Gastrocnemius medialis (tissue), 4 donors: ENCODE measurements around the gene RNU6-1. TPM values are rescaled to one million over a fixed set of nuclear protein-coding genes. Genes with fewer than 3 reads are reported as not detected.

Experiments used
- ATAC-seq, 2 donors: fragments of 150-250 bp; one replicate each; pipeline ENCODE4 v1.9.1; 2016
- DNase-seq, 2 donors: peaks; one replicate each; pipeline ENCODE4 v3.0.0-alpha.2; 2019
- H3K27ac ChIP-seq, 4 donors: fragments of 200-600 bp; sonication (generic); 1 replicate in 1 of 4; 2 replicates in 3 of 4; pipeline ENCODE4 v1.5.1; 2016 to 2018; ENCODE audit warnings: mild to moderate bottlenecking in 2 of 4, moderate library complexity in 1 of 4
- H3K27me3 ChIP-seq, 3 donors: fragments of 200-600 bp; sonication (generic) in 2 of 3; 1 replicate in 1 of 3; 2 replicates in 2 of 3; pipeline versions ENCODE4 v1.5.1 to v1.6.0; 2016 to 2019; ENCODE audit warnings: mild to moderate bottlenecking in 1 of 3, moderate library complexity in 1 of 3
- H3K36me3 ChIP-seq, 2 donors: fragments of 200-600 bp; sonication (generic) in 1 of 2; one replicate each; pipeline ENCODE4 v1.5.1; 2017 to 2018
- H3K4me1 ChIP-seq, 2 donors: fragments of 200-600 bp; sonication (generic) in 1 of 2; one replicate each; pipeline ENCODE4 v1.5.1; 2016 to 2017; ENCODE audit warnings: mild to moderate bottlenecking in 2 of 2
- H3K4me3 ChIP-seq, 4 donors: fragments of 200-600 bp; sonication (generic) in 3 of 4; 1 replicate in 1 of 4; 2 replicates in 3 of 4; pipeline ENCODE4 v1.5.1; 2016 to 2019; ENCODE audit warnings: mild to moderate bottlenecking in 2 of 4
- H3K9me3 ChIP-seq, 3 donors: fragments of 200-600 bp; sonication (generic) in 2 of 3; 1 replicate in 1 of 3; 2 replicates in 2 of 3; pipeline ENCODE4 v1.5.1; 2016 to 2019
- POLR2A ChIP-seq, 2 donors: fragments of 450-650 bp; IDR thresholded peaks; one replicate each; pipeline ENCODE4 v1.6.1; 2017; ENCODE audit warnings: antibody characterized with exemption in 2 of 2, mild to moderate bottlenecking in 2 of 2, moderate library complexity in 2 of 2
- in situ Hi-C, 4 donors: fragments of 200-750 bp; cut with MboI; loops; one replicate each; pipeline versions ENCODE4 v1.15.0 to v1.8.0; 2017; ENCODE audit warnings: low sequenced_read_pairs in 4 of 4
- intact Hi-C: fragments of 100-400 bp; cut with DNase I; formaldehyde crosslinking; loops from one replicate; pipeline ENCODE4 v1.15.1; 2023; ENCODE audit warnings: low total_unique reads
- total RNA-seq, 4 donors: library from RNA; depleted of rRNA; stranded (reverse); fragments of >200 nt; gene quantifications; one replicate each; pipeline versions ENCODE4 v1.1.0 to v1.2.3, GENCODE V29; 2016
- TF ChIP-seq, protein P1 (sequence below), 5 experiments: fragments of 450-650 bp in 3 of 5; fragments of 200-600 bp in 2 of 5; sonication (generic) in 2 of 5; IDR thresholded peaks in 4 of 5; conservative IDR thresholded peaks in 1 of 5; 1 replicate in 4 of 5; 2 replicates in 1 of 5; pipeline ENCODE4 v1.5.1; 2016 to 2019; ENCODE audit warnings: antibody characterized with exemption in 5 of 5, mild to moderate bottlenecking in 3 of 5, moderate library complexity in 3 of 5

Gene RNU6-1
- total RNA-seq, 4 donors from 2014 or later, result not detected

DNA sequence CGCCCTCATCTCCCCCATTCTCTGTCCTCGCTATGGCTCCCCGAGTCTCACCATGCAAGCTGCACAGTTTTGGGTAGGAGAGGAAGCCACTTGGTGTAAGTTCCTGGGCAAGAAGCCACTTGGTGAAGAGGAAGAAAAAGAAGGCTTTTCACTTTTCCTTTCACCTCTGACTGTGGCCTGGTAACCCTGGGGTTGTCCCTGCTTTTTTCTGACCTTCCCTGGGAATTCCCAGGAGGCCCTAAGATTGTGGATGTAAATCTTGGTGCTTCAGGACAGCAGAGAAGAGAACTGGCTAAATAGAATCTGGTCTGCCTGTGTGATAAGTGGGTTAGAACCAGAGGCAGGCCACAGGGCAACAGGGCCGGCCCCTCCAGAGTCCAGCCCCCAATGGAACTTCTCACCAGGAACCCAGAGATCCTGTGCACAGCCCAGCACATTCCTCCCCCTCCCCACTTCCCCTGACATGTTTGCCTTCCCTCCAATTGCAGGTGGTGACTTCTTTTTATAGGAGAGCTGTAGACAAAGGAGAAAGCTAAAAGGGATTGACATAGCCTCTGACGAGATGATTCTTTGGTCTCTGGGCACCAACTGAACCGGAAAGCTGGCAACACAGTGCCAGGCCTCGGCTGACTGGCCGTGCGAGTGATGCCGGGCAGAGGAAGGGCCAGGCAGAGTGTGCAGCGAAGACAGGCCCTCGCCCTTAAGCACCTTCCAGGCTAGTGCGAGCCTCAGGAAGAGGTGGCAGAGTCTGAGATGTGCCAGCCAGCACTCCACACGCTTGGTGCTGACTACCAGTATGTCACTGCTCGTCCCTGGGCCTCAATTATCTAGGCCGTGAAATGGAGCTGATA, 34.0 kb downstream of the RNU6-1 start:
- intact Hi-C loops (no loop called here), in situ Hi-C loops (no loop called here)
- H3K36me3 ChIP-seq, result no peaks in the 10 kb centered on the region

GRCh38 chr15:67805008-67805665, 34.7 kb downstream of the RNU6-1 start:
- H3K4me3 ChIP-seq, result no peak overlapping the region
- no peak for ATAC-seq
- H3K4me1 ChIP-seq, result no peaks in the 10 kb centered on the region
- TF ChIP-seq, protein P1, sequence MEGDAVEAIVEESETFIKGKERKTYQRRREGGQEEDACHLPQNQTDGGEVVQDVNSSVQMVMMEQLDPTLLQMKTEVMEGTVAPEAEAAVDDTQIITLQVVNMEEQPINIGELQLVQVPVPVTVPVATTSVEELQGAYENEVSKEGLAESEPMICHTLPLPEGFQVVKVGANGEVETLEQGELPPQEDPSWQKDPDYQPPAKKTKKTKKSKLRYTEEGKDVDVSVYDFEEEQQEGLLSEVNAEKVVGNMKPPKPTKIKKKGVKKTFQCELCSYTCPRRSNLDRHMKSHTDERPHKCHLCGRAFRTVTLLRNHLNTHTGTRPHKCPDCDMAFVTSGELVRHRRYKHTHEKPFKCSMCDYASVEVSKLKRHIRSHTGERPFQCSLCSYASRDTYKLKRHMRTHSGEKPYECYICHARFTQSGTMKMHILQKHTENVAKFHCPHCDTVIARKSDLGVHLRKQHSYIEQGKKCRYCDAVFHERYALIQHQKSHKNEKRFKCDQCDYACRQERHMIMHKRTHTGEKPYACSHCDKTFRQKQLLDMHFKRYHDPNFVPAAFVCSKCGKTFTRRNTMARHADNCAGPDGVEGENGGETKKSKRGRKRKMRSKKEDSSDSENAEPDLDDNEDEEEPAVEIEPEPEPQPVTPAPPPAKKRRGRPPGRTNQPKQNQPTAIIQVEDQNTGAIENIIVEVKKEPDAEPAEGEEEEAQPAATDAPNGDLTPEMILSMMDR (IDR thresholded peaks at IDR 0.05 in 4 of 5, conservative IDR thresholded peaks at IDR 0.05 in 1 of 5), result no peak
- TF ChIP-seq POLR2A (IDR thresholded peaks at IDR 0.05), result no peak
- no peak overlapping the region for H3K27ac ChIP-seq
- DNase-seq, result no peak
- H3K9me3 ChIP-seq, result no peaks in the 10 kb centered on the region
- no peaks in the 10 kb centered on the region for H3K36me3 ChIP-seq
- no peaks in the 10 kb centered on the region for H3K27me3 ChIP-seq
- intact Hi-C loops, result no loop called here
- in situ Hi-C loops, result no loop called here

More for the DNA sequence above, 34.0 kb downstream of the RNU6-1 start:
- Histone ChIP-seq H3K27ac (no peak overlapping the region), H3K4me1 (no peaks in the 10 kb centered on the region), H3K9me3 (no peaks in the 10 kb centered on the region), H3K4me3 (no peak overlapping the region), H3K27me3 (no peaks in the 10 kb centered on the region)
- no peak for DNase-seq
- ATAC-seq, result no peak
- TF ChIP-seq POLR2A (IDR thresholded peaks at IDR 0.05), result no peak
- TF ChIP-seq, protein P1 (IDR thresholded peaks at IDR 0.05 in 4 of 5, conservative IDR thresholded peaks at IDR 0.05 in 1 of 5), result no peak

DNA sequence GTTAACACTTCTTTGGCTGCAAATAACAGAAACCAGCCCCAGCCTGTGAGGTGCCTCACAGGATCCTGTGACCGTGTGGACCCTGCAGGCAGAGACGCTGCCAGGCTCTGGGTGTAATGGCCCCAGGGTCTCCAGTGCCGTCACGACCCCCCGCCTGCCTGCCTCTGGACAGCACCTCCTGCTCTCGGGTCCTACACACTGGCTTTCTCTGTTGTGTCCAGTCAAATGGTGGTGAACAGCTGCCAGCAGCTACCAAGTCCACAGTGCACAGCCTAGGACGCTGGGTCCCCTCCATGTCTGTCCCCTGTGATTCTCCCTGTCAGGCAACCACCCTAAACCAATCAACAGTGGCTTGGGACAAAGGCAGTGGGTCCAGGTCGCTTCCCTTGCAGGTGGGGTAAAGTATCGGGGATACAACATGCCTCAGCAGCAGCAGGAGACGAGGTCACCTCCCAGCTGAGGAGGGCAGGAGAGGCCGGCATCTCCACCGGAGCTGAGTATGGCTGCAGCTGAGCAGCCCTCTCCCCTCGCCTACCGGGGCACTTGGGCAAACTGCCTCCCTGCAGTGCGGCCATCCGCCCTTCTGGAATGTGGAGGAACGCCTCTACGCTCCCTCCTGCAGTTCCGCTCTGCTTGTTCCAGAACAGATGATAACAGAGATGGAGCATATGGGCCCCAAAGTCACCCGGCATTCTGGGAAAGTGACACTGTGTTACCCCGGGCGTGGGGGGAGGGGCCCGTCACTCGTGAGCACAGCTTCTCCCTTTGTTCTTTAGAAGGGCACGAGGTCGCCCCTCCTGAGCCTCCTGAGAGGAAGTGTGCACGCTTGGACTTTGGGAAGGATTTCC, 35.6 kb downstream of the RNU6-1 start:
- Histone ChIP-seq H3K4me1 (no peaks in the 10 kb centered on the region), H3K27me3 (no peaks in the 10 kb centered on the region), H3K27ac (no peak overlapping the region), H3K9me3 (no peaks in the 10 kb centered on the region), H3K4me3 (no peak overlapping the region), H3K36me3 (no peaks in the 10 kb centered on the region)
- intact Hi-C loops, result no loop called here
- in situ Hi-C loops, result no loop called here
- DNase-seq (no peak), ATAC-seq (no peak)
- no peak for TF ChIP-seq POLR2A (IDR thresholded peaks at IDR 0.05)
- TF ChIP-seq, protein P1 (IDR thresholded peaks at IDR 0.05 in 4 of 5, conservative IDR thresholded peaks at IDR 0.05 in 1 of 5), result no peak

GRCh38 chr15:67803299-67803698, 36.5 kb downstream of the RNU6-1 start:
- intact Hi-C loops (no loop called here), in situ Hi-C loops (no loop called here)
- H3K36me3 ChIP-seq, result no peaks in the 10 kb centered on the region
- TF ChIP-seq, protein P1 (IDR thresholded peaks at IDR 0.05 in 4 of 5, conservative IDR thresholded peaks at IDR 0.05 in 1 of 5), result no peak
- no peak for TF ChIP-seq POLR2A (IDR thresholded peaks at IDR 0.05)
- no peak for ATAC-seq
- no peak overlapping the region for H3K4me3 ChIP-seq
- H3K27me3 ChIP-seq, result no peaks in the 10 kb centered on the region
- DNase-seq, result no peak
- no peaks in the 10 kb centered on the region for H3K9me3 ChIP-seq
- H3K27ac ChIP-seq, result no peak overlapping the region
- H3K4me1 ChIP-seq, result no peaks in the 10 kb centered on the region
